ENCODE results near the gene DOP1A. TPM values are rescaled to one million over a fixed set of nuclear protein-coding genes. Genes with fewer than 3 reads are reported as not detected.

Gene DOP1A
- total and polyA plus RNA-seq, 4 donors: 34.5 to 79.8 (median 49.6) TPM

GRCh38 chr6:83098589-83098988 is 31.1 kb downstream of the DOP1A start:
- no peak overlapping the region for H3K4me3 ChIP-seq (ENCODE audit: low read depth, low read length)
- WGBS (ENCODE audit: insufficient coverage): 100% methylated on average over 3 of the region's 3 CpGs
- H3K27ac ChIP-seq (ENCODE audit: low read depth, low read length): no peak overlapping the region
- H3K36me3 ChIP-seq (ENCODE audit: control insufficient read depth, insufficient read depth, low read length): no peaks in the 10 kb centered on the region
- no peaks in the 10 kb centered on the region for H3K4me1 ChIP-seq (ENCODE audit: control insufficient read depth, insufficient read depth, low read length)
- no peaks in the 10 kb centered on the region for H3K9me3 ChIP-seq (ENCODE audit: control insufficient read depth, insufficient read depth, low read length)
- H3K27me3 ChIP-seq (ENCODE audit: control insufficient read depth, insufficient read depth, low read length): no peaks in the 10 kb centered on the region
- DNase-seq (ENCODE audit: low read depth in 4 of 6, low spot score in 6 of 6): no peak

GRCh38 chr6:83108378-83108777 is 40.9 kb downstream of the DOP1A start:
- WGBS (ENCODE audit: insufficient coverage): no CpG with 5 or more reads among the region's 1 CpG
- Histone ChIP-seq H3K4me3 (ENCODE audit: low read depth, low read length) (no peak overlapping the region), H3K9me3 (ENCODE audit: control insufficient read depth, insufficient read depth, low read length) (no peaks in the 10 kb centered on the region), H3K27ac (ENCODE audit: low read depth, low read length) (no peak overlapping the region), H3K36me3 (ENCODE audit: control insufficient read depth, insufficient read depth, low read length) (no peaks in the 10 kb centered on the region), H3K27me3 (ENCODE audit: control insufficient read depth, insufficient read depth, low read length) (no peaks in the 10 kb centered on the region), H3K4me1 (ENCODE audit: control insufficient read depth, insufficient read depth, low read length) (no peaks in the 10 kb centered on the region)
- DNase-seq (ENCODE audit: low read depth in 4 of 6, low spot score in 6 of 6): no peak

GRCh38 chr6:83113258-83113657 is 45.8 kb downstream of the DOP1A start:
- peaks cover 4% of the 10 kb centered on the region for H3K36me3 ChIP-seq (ENCODE audit: control insufficient read depth, insufficient read depth, low read length)
- no CpG with 5 or more reads among the region's 4 CpGs for WGBS (ENCODE audit: insufficient coverage)

GRCh38 chr6:83114164-83114563 is 46.7 kb downstream of the DOP1A start:
- Histone ChIP-seq H3K4me3 (ENCODE audit: low read depth, low read length) (no peak overlapping the region), H3K27ac (ENCODE audit: low read depth, low read length) (no peak overlapping the region), H3K4me1 (ENCODE audit: control insufficient read depth, insufficient read depth, low read length) (no peaks in the 10 kb centered on the region), H3K36me3 (ENCODE audit: control insufficient read depth, insufficient read depth, low read length) (peaks cover 4% of the 10 kb centered on the region), H3K9me3 (ENCODE audit: control insufficient read depth, insufficient read depth, low read length) (no peaks in the 10 kb centered on the region), H3K27me3 (ENCODE audit: control insufficient read depth, insufficient read depth, low read length) (no peaks in the 10 kb centered on the region)
- no CpG with 5 or more reads among the region's 1 CpG for WGBS (ENCODE audit: insufficient coverage)
- no peak for DNase-seq (ENCODE audit: low read depth in 4 of 6, low spot score in 6 of 6)

More at GRCh38 chr6:83113258-83113657, 45.8 kb downstream of the DOP1A start:
- no peaks in the 10 kb centered on the region for H3K4me1 ChIP-seq (ENCODE audit: control insufficient read depth, insufficient read depth, low read length)
- H3K27ac ChIP-seq (ENCODE audit: low read depth, low read length): no peak overlapping the region
- DNase-seq (ENCODE audit: low read depth in 4 of 6, low spot score in 6 of 6): no peak
- no peak overlapping the region for H3K4me3 ChIP-seq (ENCODE audit: low read depth, low read length)
- H3K27me3 ChIP-seq (ENCODE audit: control insufficient read depth, insufficient read depth, low read length): no peaks in the 10 kb centered on the region
- no peaks in the 10 kb centered on the region for H3K9me3 ChIP-seq (ENCODE audit: control insufficient read depth, insufficient read depth, low read length)

GRCh38 chr6:83117802-83118201 is 50.3 kb downstream of the DOP1A start:
- H3K36me3 ChIP-seq (ENCODE audit: control insufficient read depth, insufficient read depth, low read length): peaks cover 4% of the 10 kb centered on the region
- no peaks in the 10 kb centered on the region for H3K27me3 ChIP-seq (ENCODE audit: control insufficient read depth, insufficient read depth, low read length)
- no peak overlapping the region for H3K4me3 ChIP-seq (ENCODE audit: low read depth, low read length)
- no peak for DNase-seq (ENCODE audit: low read depth in 4 of 6, low spot score in 6 of 6)
- no CpG with 5 or more reads among the region's 1 CpG for WGBS (ENCODE audit: insufficient coverage)
- H3K4me1 ChIP-seq (ENCODE audit: control insufficient read depth, insufficient read depth, low read length): no peaks in the 10 kb centered on the region
- H3K9me3 ChIP-seq (ENCODE audit: control insufficient read depth, insufficient read depth, low read length): no peaks in the 10 kb centered on the region
- H3K27ac ChIP-seq (ENCODE audit: low read depth, low read length): no peak overlapping the region

GRCh38 chr6:83119742-83120300 is 52.4 kb downstream of the DOP1A start:
- no peak for DNase-seq (ENCODE audit: low read depth in 4 of 6, low spot score in 6 of 6)
- WGBS (ENCODE audit: insufficient coverage): no CpG with 5 or more reads among the region's 2 CpGs
- Histone ChIP-seq H3K27me3 (ENCODE audit: control insufficient read depth, insufficient read depth, low read length) (no peaks in the 10 kb centered on the region), H3K27ac (ENCODE audit: low read depth, low read length) (no peak overlapping the region), H3K36me3 (ENCODE audit: control insufficient read depth, insufficient read depth, low read length) (peaks cover 4% of the 10 kb centered on the region), H3K9me3 (ENCODE audit: control insufficient read depth, insufficient read depth, low read length) (no peaks in the 10 kb centered on the region), H3K4me3 (ENCODE audit: low read depth, low read length) (no peak overlapping the region), H3K4me1 (ENCODE audit: control insufficient read depth, insufficient read depth, low read length) (no peaks in the 10 kb centered on the region)

GRCh38 chr6:83124553-83124952 is 57.1 kb downstream of the DOP1A start:
- H3K27ac ChIP-seq (ENCODE audit: low read depth, low read length): no peak overlapping the region
- no peaks in the 10 kb centered on the region for H3K4me1 ChIP-seq (ENCODE audit: control insufficient read depth, insufficient read depth, low read length)
- DNase-seq (ENCODE audit: low read depth in 4 of 6, low spot score in 6 of 6): no peak
- WGBS (ENCODE audit: insufficient coverage): no CpG with 5 or more reads among the region's 3 CpGs
- H3K36me3 ChIP-seq (ENCODE audit: control insufficient read depth, insufficient read depth, low read length): peaks cover 5% of the 10 kb centered on the region
- H3K27me3 ChIP-seq (ENCODE audit: control insufficient read depth, insufficient read depth, low read length): no peaks in the 10 kb centered on the region
- H3K4me3 ChIP-seq (ENCODE audit: low read depth, low read length): no peak overlapping the region
- no peaks in the 10 kb centered on the region for H3K9me3 ChIP-seq (ENCODE audit: control insufficient read depth, insufficient read depth, low read length)

- no peaks in the 10 kb centered on the region for H3K27me3 ChIP-seq (ENCODE audit: control insufficient read depth, insufficient read depth, low read length)
- DNase-seq (ENCODE audit: low read depth in 4 of 6, low spot score in 6 of 6): no peak
- peaks cover 9% of the 10 kb centered on the region for H3K36me3 ChIP-seq (ENCODE audit: control insufficient read depth, insufficient read depth, low read length)
- H3K9me3 ChIP-seq (ENCODE audit: control insufficient read depth, insufficient read depth, low read length): no peaks in the 10 kb centered on the region
- no peak overlapping the region for H3K27ac ChIP-seq (ENCODE audit: low read depth, low read length)
- H3K4me3 ChIP-seq (ENCODE audit: low read depth, low read length): no peak overlapping the region
- no peaks in the 10 kb centered on the region for H3K4me1 ChIP-seq (ENCODE audit: control insufficient read depth, insufficient read depth, low read length)
Observed at GRCh38 chr6:83125425-83125824, 58.0 kb downstream of the DOP1A start.

GRCh38 chr6:83126223-83126622 is 58.8 kb downstream of the DOP1A start:
- Histone ChIP-seq H3K9me3 (ENCODE audit: control insufficient read depth, insufficient read depth, low read length) (no peaks in the 10 kb centered on the region), H3K36me3 (ENCODE audit: control insufficient read depth, insufficient read depth, low read length) (peaks cover 12% of the 10 kb centered on the region), H3K27ac (ENCODE audit: low read depth, low read length) (no peak overlapping the region), H3K4me1 (ENCODE audit: control insufficient read depth, insufficient read depth, low read length) (no peaks in the 10 kb centered on the region), H3K27me3 (ENCODE audit: control insufficient read depth, insufficient read depth, low read length) (no peaks in the 10 kb centered on the region), H3K4me3 (ENCODE audit: low read depth, low read length) (no peak overlapping the region)
- no peak for DNase-seq (ENCODE audit: low read depth in 4 of 6, low spot score in 6 of 6)
- WGBS (ENCODE audit: insufficient coverage): 82% methylated on average over 2 of the region's 2 CpGs

GRCh38 chr6:83126807-83127206 is 59.3 kb downstream of the DOP1A start:
- no peaks in the 10 kb centered on the region for H3K9me3 ChIP-seq (ENCODE audit: control insufficient read depth, insufficient read depth, low read length)
- no peak overlapping the region for H3K4me3 ChIP-seq (ENCODE audit: low read depth, low read length)
- no peak overlapping the region for H3K27ac ChIP-seq (ENCODE audit: low read depth, low read length)
- WGBS (ENCODE audit: insufficient coverage): 90% methylated on average over 3 of the region's 5 CpGs
- H3K36me3 ChIP-seq (ENCODE audit: control insufficient read depth, insufficient read depth, low read length): peaks cover 16% of the 10 kb centered on the region
- no peaks in the 10 kb centered on the region for H3K27me3 ChIP-seq (ENCODE audit: control insufficient read depth, insufficient read depth, low read length)
- no peaks in the 10 kb centered on the region for H3K4me1 ChIP-seq (ENCODE audit: control insufficient read depth, insufficient read depth, low read length)
- DNase-seq (ENCODE audit: low read depth in 4 of 6, low spot score in 6 of 6): no peak
